ACC112 (cell line): ENCODE data around the gene NUAK2.
A peak's percentile ranks its signal among the peaks of the same experiment; 100 is the strongest.
"Not testable (repeated sequence)": the region's sequence is repeated elsewhere in the genome, so short reads cannot be mapped to it uniquely, and the experiment has no call there.

Experiments used
- H2AFZ ChIP-seq: fragments of 200-600 bp; sonication (generic); one replicate; pipeline ENCODE4 v1.6.0; 2017; ENCODE audit warnings: antibody characterized with exemption, low read length; ENCODE audit not compliant: unreplicated experiment
- H3K27ac ChIP-seq: fragments of 200-600 bp; sonication (generic); 2 replicates; pipeline ENCODE4 v1.5.1; 2014; ENCODE audit warnings: low read depth, mild to moderate bottlenecking, antibody characterized with exemption, low read length, moderate library complexity
- H3K27me3 ChIP-seq: fragments of 200-600 bp; sonication (generic); 2 replicates; pipeline ENCODE4 v1.6.1; 2014; ENCODE audit warnings: mild to moderate bottlenecking, antibody characterized with exemption, low read length, moderate library complexity, mixed read lengths; ENCODE audit not compliant: insufficient read depth
- H3K36me3 ChIP-seq: fragments of 200-600 bp; sonication (generic); 2 replicates; pipeline ENCODE4 v1.6.1; 2016; ENCODE audit warnings: mild to moderate bottlenecking, antibody characterized with exemption, low read length, moderate library complexity, mixed read lengths; ENCODE audit not compliant: insufficient read depth
- H3K4me1 ChIP-seq: fragments of 200-600 bp; sonication (generic); one replicate; pipeline ENCODE4 v1.6.1; 2016; ENCODE audit warnings: low read length, mixed read lengths; ENCODE audit not compliant: insufficient read depth, unreplicated experiment, control insufficient read depth
- H3K4me3 ChIP-seq: fragments of 200-600 bp; sonication (generic); 2 replicates; pipeline ENCODE4 v1.5.1; 2014; ENCODE audit warnings: mild to moderate bottlenecking, low read depth, low read length
- H3K79me2 ChIP-seq: fragments of 200-600 bp; sonication (generic); one replicate; pipeline ENCODE4 v1.6.0; 2016; ENCODE audit warnings: low read length; ENCODE audit not compliant: control insufficient read depth, unreplicated experiment, insufficient read depth

The NUAK2 gene

DNA sequence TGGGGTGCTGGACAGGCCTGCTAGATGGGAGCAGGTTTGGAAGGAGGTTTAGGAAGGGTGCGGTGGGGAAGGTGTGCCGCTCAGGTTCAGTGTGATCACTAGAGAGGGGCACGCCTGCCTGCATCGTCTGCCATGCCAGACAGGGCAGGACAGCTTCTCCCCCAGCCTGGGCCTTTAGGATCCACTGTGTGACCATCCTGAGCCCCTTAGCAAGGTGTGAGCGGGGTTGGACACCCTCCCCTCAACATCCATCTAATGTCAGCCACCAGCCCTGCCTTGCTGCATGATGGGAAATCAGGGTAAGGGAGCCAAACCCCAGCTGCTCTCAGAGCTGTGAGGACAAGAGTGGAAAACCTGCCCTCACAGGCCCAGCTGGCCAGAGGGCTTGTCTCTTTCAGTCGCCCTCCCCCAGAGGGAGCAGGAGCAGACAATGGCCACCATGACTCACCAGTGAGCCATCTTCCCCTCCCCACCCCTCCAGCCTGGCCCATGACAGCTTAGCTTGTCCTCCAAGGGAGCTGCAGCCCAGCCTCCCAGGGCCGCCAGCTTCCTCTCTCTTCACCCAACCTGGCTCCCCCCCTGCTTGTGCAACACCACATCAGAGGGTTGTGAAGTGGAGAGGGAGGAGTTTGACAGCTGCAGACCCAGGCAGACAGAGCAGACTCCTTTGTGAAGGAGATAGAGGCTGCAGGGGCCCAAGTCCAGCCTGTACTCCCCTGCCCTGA is 37.0 kb downstream of the NUAK2 start:
- no peak overlapping the region for H2AFZ ChIP-seq
- peak overlapping the region; percentile 17; the same call in 1 of the 2 replicates for H3K27ac ChIP-seq
- no peaks in the 10 kb centered on the region for H3K27me3 ChIP-seq
- no peak overlapping the region for H3K4me3 ChIP-seq
- H3K79me2 ChIP-seq, result no peaks in the 10 kb centered on the region
- no peaks in the 10 kb centered on the region for H3K36me3 ChIP-seq
- peaks cover 47% of the 10 kb centered on the region for H3K4me1 ChIP-seq

DNA sequence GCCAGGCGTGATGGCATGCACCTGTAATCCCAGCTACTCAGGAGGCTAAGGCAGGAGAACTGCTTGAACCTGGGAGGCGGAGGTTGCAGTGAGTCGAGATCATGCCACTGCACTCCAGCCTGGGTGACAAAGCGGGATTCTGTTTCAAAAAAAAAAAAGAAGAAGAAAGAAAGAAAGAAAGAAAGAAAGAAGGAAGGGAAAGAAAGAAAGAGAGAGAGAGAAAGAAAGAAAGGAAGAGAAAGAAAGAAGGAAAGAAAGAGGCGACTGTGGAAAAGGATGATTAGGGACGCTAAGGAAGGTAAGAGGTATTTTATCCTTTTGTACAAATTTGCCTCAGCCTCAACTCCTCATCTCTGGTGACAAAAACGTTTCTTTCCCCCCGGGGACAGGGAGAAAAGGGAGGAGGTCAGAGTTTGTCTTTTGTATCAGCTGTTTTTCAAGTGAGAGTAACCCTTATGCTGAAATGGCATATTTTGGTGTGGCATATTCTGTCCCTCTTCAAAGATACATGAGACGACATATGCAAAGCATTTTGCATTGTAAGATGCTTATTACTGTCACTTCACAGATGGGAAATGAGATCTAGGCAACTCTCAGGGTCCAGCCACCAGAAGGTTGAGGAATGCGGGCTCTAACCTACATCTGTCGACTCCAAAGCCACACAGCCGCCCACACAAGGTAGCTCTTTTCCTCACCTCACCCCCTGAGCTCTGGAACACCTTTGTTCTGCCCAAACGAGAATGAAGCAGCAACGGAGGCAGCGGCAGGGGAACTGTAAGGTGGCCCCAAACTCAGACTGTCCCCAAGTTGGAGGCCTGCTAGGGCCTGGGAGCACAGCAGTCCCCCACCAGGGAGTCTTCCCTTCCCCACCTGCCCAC is 38.0 kb downstream of the NUAK2 start:
- Histone ChIP-seq H3K79me2 (no peaks in the 10 kb centered on the region), H3K36me3 (no peaks in the 10 kb centered on the region), H3K27me3 (no peaks in the 10 kb centered on the region), H3K4me1 (peaks cover 47% of the 10 kb centered on the region), H2AFZ (no peak overlapping the region), H3K4me3 (no peak overlapping the region), H3K27ac (no peak overlapping the region)

GRCh38 chr1:205280666-205281395 is 40.7 kb downstream of the NUAK2 start:
- H3K4me3 ChIP-seq, H3K36me3 ChIP-seq, H2AFZ ChIP-seq, H3K79me2 ChIP-seq, H3K27me3 ChIP-seq, H3K27ac ChIP-seq: not testable (repeated sequence)
- H3K4me1 ChIP-seq, result peaks cover 22% of the 10 kb centered on the region

DNA sequence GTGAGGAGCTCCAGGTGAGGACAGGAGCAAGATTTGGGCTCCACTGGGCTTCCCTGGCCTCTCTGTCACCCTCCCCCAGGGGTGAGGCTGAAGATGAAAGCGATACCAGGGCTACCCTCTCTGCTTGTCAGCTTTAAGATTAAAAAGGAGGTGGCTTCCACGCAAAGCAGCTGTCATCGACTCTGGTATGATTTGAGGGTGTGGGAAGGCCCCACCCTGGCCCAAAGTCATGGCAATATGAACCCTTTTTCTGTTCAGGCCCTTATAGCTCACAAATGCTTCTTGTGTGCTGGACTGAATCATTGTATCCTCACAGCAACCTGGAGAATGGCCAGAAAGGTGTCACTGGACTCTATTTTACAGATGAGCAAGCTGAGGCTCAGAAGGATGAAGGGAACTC is 41.6 kb downstream of the NUAK2 start:
- Histone ChIP-seq H3K27ac (no peak overlapping the region), H3K36me3 (no peaks in the 10 kb centered on the region), H3K27me3 (no peaks in the 10 kb centered on the region), H2AFZ (no peak overlapping the region), H3K79me2 (no peaks in the 10 kb centered on the region), H3K4me1 (peaks cover 15% of the 10 kb centered on the region), H3K4me3 (no peak overlapping the region)

DNA sequence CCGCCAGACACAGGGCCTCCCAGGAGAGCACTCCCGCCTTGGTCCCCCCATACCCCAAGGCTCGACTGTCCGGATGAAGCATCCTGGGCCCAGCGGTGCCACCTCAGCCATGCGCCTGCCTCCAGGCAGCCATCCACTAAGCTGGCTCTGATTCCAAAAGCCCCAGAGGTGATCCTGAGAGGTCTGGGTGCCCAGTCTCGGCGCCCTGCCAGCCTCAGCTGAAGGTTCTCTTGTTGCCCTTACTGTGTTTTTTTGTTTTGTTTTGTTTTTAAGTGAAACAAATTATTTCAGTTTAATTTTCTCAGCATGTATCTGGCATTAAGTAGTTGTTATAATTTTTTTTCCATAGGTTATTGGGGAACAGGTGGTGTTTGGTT is 44.9 kb downstream of the NUAK2 start:
- Histone ChIP-seq H2AFZ (no peak overlapping the region), H3K27me3 (no peaks in the 10 kb centered on the region), H3K79me2 (no peaks in the 10 kb centered on the region), H3K27ac (no peak overlapping the region), H3K36me3 (no peaks in the 10 kb centered on the region), H3K4me1 (peaks cover 2% of the 10 kb centered on the region), H3K4me3 (no peak overlapping the region)

DNA sequence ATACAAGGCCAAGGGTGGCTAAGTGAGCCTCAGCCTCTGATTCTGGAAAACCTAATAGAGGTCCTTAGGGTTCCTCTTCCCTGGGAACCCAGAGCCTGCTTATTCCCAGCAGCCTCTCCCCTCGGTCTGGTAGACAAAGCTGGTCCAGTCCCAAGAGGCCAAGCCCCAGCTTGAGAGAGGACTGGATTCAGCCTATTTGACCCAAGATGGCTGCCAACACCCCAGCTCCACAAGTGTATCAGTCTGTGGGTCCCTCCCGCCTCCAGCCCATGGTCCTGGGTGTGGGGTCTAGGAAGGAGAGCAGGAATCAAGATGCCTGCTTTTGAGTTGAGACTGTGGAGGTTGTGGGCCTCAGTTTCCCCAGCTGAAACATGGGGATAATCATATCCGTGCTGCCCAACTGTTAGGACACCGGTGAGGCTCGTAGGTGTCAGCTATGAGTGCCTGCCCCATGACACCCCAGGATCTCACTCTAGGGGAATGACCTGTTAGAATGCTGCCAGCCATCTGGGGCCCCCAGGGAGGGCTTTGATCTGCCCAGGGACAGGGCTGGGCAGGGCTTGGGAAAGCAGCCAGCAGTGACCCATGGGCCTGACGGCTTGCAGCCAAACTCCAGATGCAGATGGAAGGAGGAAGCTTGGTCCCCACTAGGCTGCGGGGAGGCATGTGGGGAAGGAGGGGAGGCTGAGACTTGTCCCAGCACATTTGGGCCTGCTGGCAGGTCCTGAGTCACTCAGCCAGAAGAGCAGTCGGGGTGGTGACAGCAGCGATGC is 45.4 kb downstream of the NUAK2 start:
- H3K79me2 ChIP-seq, result no peaks in the 10 kb centered on the region
- no peaks in the 10 kb centered on the region for H3K36me3 ChIP-seq
- H3K4me3 ChIP-seq, result no peak overlapping the region
- H3K4me1 ChIP-seq, result peaks cover 7% of the 10 kb centered on the region
- H2AFZ ChIP-seq, result no peak overlapping the region
- H3K27me3 ChIP-seq, result no peaks in the 10 kb centered on the region
- H3K27ac ChIP-seq, result no peak overlapping the region

DNA sequence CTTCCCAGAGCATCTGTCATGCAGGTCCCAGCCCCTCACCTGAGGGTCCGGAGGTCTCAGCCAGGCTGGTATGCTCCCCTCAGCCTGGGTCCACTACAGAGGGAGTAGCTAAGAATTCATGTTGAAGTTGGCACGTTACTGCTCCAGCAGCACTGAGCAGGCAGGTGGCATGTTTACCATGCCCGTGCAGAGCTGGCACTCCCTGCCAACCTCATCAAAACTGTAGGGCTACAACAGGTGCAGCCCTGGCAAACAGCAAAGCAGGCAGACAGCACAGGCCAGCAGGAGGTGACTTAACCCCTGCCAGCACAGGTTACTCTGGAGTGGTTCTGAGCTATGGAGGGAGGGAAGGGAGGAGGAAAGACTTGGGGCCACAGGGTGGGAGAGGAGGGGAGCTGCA is 46.4 kb downstream of the NUAK2 start:
- Histone ChIP-seq H3K27me3 (no peaks in the 10 kb centered on the region), H3K4me3 (no peak overlapping the region), H3K79me2 (no peaks in the 10 kb centered on the region), H3K36me3 (no peaks in the 10 kb centered on the region), H3K27ac (no peak overlapping the region), H2AFZ (no peak overlapping the region), H3K4me1 (peaks cover 16% of the 10 kb centered on the region)

- Histone ChIP-seq H3K79me2 (no peaks in the 10 kb centered on the region), H3K36me3 (no peaks in the 10 kb centered on the region), H2AFZ (no peak overlapping the region), H3K4me3 (no peak overlapping the region), H3K4me1 (peaks cover 16% of the 10 kb centered on the region), H3K27ac (no peak overlapping the region), H3K27me3 (no peaks in the 10 kb centered on the region)
These were observed 47.4 kb downstream of the NUAK2 start for GRCh38 chr1:205274041-205274691.

GRCh38 chr1:205273551-205273982 is 48.0 kb downstream of the NUAK2 start:
- no peaks in the 10 kb centered on the region for H3K36me3 ChIP-seq
- no peaks in the 10 kb centered on the region for H3K27me3 ChIP-seq
- H3K27ac ChIP-seq, result no peak overlapping the region
- no peaks in the 10 kb centered on the region for H3K79me2 ChIP-seq
- H2AFZ ChIP-seq, result no peak overlapping the region
- H3K4me1 ChIP-seq, result peaks cover 16% of the 10 kb centered on the region
- no peak overlapping the region for H3K4me3 ChIP-seq

- no peak overlapping the region for H3K27ac ChIP-seq
These were observed 49.0 kb downstream of the NUAK2 start for GRCh38 chr1:205272536-205272935.

More at GRCh38 chr1:205272536-205272935, 49.0 kb downstream of the NUAK2 start:
- Histone ChIP-seq H3K27me3 (no peaks in the 10 kb centered on the region), H3K4me1 (peaks cover 16% of the 10 kb centered on the region), H2AFZ (no peak overlapping the region), H3K79me2 (no peaks in the 10 kb centered on the region), H3K36me3 (no peaks in the 10 kb centered on the region), H3K4me3 (no peak overlapping the region)
